Renal pelvis (tissue), 4 donors: Measurements from ENCODE around the gene CTIF. TPM values are rescaled to one million over a fixed set of nuclear protein-coding genes. Genes with fewer than 3 reads are reported as not detected.

Experiments used
- DNase-seq: peaks from one replicate; pipeline ENCODE4 v3.0.0-alpha.2; 2013
- polyA plus RNA-seq, 3 donors: library from polyadenylated mRNA; unstranded; fragments of 120-200 nt; gene quantifications; one replicate each; pipeline ENCODE4 v1.2.1, GENCODE V29; 2013; ENCODE audit not compliant: insufficient read length in 3 of 3

Gene CTIF
- polyA plus RNA-seq, 3 donors = 21.1 to 23.7 (median 22.9) TPM

DNA sequence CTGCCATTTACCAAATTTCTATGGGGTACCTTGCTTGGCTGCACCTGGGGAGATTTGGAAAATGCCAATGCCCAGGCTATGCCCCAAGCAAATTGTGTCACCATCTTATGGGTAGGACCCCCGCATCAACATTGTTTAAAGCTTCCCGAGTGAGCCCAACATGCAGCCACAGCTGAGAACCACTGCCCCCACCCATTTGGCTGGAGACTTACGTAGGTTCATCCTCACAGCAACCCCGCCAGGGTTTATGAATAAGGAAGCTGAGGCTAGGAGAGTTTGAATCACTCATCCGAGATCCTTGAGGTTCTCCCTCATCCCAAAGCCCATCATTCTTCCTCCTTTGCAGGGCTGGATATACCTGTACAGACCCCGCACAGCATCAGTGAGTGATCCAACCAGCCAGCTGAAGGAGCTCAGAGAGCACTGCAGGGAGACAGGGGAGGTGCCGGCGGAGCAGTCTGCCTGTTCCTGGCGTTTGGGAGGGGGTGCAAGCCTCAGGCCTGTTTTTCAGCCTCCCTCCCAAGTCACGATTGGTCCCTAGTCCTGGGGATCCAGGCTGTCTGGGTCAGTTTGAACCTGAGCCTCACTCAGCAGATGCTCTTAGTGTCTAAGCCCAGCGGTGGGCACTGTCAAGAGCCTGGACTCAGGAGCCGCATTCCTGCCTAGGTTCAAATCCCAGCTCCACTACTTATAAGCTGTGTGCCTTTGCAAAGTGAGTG, 247.1 kb downstream of the CTIF start:
- no peak for DNase-seq

DNA sequence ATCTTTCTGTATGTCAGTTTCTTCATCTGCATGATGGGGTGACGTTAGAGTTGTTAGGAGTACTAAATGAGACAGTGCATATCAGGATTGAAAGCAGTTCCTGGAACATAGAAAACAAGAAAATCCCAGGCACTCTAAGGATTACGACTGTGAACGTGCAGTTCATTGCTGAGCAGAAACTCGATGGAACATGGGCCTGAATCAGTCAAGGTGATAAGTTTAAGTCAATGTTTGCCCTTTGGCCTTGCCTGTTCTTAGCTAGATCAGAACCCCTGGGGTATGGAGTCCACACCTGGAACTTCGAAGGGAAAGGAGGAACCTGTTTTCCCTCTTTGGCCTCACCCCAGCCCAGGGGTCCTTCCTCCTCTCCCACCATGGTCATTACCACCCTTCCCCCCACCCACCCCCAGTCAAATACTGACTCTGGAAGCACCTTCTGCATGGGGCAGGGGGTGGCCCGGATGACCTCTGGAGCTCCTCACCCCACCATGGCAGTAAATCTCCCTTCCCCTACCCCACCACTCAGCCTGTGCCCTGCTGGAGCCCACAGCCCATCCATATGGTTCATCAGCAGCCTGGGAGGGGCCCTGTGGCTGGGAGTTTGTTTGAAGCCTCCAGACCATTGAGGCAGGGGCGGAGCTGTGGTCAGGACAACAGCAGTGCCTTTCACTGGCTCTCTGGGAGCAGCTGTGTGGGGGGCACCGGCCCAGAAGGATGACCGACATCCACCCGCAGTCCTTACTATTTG, 247.8 kb downstream of the CTIF start:
- DNase-seq = no peak

DNA sequence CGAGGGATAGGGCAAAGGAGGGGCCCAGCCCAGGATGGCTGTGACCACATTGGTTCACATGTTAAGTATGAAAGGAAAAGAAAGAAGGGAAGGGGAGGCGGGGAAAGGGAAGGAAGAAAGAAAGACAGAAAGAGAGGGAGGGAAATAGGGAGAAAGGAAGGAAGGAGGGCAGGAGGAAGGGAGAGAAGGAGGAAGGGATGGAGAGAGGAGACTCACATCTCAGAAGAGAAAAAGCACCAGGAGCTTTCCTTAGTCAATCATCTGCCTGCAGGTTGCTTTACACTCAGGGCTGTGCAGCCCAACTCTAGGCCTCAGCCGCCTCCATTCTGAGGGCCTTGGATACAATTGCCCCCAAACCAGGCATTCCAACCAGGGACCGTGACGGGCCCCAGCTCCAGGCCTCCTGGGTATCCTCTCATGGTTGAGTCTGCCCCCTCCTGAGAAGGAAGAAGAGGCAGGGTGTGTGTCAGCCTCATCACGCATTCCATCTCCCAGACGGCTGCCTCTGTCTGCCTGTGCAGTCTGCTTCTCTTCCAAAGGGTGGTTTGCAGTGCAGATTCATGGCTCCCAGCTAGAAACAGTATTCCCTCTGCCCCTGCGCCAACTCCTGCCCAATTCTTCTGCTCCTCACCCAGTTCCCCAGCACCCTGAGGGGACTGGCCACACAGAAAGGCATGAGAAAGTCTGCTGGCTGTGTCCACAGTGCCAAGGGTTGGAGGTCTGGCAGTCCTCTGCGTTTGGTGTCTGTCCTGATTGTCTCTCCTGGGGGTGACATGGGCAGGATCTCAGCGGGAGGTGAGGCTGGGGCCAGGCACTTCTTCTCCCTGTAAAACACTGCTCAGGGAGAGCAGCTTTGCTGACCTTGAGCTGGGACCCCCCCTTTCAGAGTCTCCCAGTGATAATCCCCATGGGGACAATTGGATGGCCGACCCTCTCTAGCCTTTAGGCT, 248.6 kb downstream of the CTIF start:
- peak; percentile 40 for DNase-seq

DNA sequence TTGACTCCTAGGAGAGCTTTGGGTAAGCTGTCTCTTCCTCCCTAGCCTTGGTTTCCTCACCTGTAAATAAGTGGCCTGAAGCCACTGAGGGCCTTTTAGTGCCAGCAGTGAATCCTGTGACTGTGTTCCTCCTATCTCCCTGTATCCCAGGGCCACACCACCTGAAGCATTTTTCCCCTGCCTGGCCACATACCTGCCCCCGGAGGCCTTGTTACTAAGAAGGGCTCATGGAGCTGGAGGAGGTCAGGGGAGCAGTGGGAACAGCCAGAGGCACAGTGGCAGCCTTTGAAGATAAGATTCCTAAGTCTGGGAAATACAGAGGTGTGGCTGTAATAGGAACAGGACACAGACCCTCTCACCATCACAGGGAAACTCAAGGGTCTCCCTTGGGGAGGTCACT, 249.5 kb downstream of the CTIF start:
- DNase-seq = no peak

DNA sequence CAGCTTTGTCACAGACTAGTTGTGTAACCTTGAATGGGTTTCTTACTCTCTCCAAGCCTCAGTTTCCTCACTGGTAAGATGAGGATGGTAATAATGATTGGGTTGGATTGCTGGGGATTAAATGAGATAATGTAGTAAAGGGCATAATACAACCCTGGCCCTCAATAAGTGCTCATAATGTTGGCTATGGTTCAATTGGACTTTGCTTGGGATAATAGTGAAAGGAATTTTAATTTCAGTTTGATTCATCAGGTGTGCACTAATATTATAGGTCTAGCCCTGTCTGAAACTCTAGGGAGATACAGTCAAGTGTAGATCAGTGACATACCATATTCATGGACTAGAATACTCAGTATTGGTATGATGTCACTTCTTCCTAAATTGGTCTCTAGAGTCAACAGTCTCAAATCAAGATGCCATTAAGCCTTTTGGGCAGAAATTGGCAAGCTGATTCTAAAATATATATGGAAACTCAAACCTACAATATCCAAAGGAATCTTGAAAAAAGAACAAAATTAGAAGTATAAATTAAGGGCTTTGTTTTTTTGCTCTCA, 250.5 kb downstream of the CTIF start:
- DNase-seq = no peak

DNA sequence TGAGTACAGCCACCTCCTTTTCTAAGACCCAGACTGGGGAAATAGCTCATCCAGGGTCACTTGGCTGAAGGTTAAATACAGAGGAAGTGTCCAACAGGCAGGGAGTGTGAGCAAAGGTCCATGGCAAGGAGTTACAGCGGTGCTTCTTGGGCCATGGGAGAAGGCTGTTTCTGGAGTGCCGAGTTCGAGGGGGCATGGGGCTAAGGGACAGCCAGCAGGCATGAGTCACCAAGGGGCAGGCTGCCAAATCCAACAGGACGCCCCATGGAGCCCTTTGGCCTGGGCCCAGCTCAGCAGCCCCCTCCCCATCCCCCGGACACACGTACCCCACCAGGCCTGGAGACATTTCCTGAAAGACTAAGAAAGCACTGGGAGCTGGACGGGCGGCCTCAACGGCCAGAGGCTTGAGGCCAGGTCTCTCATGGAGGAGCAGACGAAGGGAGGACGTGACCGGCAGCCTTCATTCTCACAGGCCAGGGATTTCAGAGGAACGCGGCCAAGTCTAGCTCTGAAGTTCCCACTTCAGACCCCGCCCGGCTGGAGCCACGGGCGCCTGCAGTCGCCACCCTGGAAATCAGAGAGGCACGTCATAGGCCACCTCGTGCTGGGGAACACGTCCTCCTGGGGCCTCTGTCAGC, 251.5 kb downstream of the CTIF start:
- no peak for DNase-seq

DNA sequence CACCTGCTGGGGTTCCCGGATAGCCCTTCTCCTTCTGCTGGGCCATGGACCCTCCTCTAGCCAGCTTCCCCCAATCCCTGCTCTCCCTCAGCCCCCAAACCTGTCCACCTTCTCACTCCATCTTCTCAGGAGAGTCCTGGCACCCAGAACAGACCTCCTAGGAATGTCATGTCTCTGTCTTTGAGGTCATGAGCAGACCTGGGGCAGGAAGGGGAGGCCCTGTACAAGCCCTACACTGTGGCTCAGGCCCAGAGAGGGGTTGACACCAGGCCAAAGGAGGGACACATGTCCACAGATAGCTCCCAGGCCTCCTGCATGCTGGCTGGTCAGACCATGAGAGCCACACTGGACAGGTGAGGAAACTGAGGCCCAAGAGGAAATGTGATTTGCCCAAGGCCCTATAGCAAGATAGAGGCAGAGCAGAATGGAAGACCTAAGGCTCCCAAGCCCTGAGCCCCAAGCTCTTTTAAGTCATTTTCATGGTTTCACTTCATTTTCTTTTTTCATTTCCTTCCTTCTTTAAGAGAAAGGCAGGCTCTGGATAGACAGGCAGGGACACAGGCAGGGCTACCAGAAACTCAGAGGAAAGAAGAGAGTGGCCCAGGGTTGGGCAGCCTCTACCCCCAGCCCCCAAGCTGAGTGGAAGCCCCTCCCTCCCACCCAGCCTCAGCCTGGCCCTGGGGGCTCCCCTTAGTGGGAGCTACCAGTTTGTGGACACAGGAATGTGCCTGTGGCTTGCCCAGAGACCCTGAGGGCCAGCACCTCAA, 252.2 kb downstream of the CTIF start:
- no peak for DNase-seq

DNA sequence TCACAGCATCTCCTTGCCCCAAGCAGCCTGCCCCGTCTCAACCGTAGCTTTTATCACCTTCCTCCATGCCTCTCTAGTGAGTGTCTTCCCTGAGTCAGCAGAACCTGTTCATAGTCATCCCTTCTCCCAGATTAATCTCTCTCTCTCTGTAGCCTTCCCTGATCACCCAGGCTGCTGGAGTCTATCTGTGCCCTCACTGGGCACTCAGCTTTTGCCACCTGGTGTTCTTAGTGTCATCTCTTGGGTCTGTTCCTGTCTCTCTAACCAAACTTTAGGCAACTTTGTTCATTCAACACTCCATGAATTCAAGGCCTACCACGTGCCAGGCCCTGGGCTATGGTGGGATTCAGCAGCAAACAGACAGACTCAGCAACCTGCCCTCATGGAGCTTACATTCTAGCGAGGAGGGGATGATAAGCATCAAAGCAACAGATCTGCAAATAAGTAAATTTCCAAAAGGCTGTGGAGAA, 252.8 kb downstream of the CTIF start:
- DNase-seq = no peak

DNA sequence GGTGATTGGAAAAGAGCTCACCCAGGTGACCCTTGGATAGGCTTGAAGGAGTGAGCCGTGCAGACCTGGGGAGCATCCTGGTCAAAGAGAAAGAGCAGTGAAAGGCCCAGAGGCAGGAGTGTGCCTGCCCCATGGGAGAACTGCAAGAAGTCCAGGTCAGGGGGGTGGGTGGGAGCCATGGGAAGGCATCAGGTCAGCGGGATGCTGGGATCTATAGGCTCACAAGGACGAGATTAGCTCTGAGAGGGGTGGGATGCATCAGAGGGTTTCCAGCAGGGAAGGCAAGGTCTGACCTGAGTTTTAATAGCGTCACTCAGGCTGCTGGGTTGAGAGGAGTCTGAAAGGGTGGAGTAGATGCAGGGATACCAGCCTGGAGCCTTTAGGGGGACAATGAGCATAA, 253.3 kb downstream of the CTIF start:
- DNase-seq = no peak

DNA sequence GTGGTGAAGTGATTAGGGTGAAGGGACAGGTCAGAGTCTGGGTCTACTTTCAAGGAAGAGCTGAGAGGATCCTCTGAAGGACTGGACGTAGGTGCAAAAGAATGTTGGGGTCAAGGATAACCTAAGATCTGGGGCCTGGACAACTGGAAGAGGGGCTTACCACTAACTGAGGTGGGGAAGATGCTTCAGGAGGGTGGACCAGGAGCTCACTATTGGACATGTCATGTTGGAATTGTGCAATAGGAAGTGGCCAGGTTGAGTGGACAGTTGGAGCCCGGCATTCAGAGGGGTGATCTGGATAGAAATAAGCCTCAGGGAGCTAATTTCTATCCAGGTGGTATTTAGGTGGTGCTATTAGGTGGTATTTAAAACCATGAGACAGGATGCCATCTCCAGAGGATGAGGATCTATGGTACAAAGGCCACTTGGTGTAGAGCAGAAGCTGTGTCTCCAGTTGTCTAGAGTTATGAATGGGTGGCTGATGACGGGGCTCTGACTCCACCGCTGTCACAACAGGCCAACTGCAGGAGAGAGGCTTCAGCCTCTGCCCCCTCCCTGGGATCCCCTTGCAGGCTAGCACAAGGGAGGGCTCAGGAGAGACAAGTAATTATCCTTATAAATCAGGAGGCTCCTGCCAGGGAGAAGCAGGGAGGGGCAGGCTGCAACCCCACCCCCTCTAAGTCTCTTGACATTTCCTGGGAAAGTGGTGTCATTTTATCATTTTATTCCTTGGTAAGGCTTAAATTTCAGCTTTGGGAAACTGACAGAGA, 254.0 kb downstream of the CTIF start:
- no peak for DNase-seq

DNA sequence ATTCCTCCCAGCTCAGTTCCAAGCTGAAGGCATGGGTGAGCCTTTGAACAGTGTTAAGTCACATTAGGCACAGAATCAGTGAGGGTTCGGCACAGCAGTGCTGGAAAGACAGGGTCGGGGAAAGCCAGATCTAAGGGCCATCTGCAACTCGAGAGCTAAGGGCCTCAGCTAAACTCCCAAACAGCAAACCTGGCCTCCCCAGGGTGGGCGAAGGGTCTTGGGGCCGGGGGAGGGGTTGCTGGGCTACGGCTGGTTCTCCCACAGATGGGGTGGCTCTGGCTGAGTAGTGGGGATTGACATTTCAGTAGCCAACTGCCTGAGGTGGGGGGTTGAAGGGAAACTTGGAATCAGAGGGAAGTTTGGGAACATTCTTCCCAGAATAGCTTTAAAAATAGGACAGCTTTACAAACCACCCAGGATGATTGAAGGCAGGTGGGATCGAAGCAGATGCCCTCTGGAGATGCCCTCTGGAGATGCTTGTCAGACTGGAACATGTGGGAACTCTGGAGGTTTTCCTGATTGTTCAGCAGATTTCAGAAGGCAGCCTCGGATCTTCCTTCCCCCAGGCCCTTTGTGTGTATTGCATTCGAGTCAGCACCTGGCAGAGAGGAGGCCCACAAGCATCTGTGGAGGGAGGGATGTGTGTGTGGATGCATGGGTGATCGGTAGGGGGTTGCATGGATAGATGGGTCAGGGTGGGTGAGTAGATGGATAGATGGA, 255.6 kb downstream of the CTIF start:
- no peak for DNase-seq

DNA sequence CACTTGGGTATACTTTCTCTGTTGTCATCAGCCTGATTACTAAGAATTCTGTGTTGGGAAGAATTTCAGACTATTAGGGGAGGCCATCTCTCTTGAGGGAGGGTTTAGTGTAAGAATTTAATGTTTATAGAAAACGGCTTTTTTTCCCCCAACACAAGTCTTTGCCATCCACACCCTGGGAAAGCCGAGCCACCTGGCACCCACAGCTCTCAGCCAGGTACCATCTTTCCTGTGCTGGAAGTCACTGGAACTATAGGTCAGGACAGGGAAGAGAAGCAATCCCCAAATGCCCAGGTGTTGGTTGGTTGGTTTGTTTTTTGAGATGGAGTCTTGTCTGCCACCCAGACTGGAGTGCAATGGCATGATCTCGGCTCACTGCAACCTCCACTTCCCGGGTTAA, 256.9 kb downstream of the CTIF start:
- no peak for DNase-seq

DNA sequence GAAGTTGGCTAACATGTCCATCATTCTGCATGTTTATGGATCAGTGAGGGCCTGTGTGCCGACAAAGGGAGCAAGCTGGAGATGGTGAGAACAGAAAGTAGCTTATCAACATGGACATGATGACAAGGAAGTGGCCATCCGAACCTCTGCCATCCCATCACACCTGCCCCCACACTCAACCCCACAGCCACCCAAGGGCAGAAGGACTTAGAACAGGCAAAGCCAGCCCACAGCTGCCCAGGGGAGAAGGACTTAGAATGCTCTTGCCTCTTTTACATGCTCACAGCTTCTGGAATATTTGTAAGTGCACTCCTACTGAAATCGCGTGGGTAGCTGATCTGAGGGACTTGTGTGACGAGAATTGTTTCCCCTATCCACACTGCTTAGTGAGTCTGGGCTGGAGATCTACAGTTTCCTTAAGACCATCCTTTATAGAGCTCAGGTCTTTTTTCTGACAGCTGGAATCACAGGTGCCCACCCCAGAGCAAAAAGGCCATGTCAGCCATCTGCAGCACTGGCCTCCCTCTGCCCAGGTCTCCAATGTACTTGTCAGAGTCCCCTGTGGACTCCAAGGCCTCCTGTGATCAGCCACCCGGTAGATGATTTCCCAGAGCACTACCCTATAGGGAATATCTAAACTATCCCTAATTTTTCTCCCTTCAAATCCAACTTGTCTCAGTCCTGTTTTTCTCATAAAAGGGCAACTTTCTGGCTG, 257.8 kb downstream of the CTIF start:
- no peak for DNase-seq

DNA sequence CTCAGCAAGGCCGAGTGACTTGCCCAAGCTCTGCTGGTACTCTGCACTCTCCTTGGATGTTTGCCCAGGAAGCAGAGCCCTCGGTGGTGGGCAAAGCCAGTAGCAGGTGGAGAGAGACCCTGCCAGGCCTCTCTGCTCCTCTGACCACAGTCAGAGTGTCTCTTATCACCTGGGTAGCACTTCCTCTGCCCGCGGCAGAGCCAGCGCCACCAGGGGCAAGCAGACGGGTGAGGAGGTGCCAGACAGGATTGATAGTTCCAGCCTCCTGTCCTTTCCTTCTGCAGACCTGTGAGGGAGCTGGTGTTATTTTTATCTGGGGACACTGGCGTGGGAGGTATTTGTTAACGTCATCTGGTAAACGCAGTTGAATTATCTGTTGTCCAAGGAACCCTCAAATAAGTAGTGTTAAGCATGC, 259.0 kb downstream of the CTIF start:
- peak; percentile 35 for DNase-seq

DNA sequence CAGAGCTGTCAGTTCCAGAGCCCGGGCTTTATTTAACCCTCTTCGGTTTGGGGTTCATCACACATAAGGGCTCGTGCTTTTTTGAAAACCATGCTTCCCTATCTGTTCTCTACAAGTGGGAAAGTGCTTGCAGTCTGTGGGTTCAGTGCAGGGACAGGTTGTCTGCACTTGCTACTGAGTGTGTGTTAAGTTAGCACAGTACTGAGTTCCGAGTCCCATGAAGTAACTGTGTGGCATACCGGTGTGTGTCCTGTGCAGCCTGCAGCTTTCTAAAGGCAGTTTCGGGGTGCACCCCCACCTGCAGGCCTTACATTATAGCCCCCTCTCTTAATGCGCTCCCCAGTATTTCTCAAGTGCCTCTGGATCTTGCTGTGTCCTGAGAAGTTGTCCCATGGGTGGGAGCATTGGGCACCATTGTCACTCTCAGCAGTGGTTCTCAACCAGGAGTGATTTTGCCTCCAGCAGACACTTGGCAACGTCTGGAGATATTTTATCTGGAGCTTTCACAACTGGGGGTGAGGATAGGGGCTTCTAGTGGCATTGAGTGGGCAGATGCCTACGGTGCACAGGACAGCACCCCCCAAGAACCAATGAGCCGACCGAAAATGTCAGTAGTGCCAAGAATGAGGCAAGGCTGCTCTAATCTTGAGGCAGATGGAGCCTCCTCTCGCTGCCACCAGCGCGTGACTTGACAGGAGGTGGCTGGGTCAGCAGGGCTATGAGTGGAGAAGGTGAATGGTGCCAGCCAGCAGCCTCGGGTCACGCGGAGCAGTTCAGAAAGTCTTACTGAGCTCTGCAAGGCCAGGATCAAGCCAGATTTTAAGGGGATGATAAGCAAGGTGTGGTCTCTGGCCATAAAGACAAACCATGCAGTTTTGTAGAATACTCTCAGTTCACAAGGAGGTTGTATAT, 259.8 kb downstream of the CTIF start:
- no peak for DNase-seq

DNA sequence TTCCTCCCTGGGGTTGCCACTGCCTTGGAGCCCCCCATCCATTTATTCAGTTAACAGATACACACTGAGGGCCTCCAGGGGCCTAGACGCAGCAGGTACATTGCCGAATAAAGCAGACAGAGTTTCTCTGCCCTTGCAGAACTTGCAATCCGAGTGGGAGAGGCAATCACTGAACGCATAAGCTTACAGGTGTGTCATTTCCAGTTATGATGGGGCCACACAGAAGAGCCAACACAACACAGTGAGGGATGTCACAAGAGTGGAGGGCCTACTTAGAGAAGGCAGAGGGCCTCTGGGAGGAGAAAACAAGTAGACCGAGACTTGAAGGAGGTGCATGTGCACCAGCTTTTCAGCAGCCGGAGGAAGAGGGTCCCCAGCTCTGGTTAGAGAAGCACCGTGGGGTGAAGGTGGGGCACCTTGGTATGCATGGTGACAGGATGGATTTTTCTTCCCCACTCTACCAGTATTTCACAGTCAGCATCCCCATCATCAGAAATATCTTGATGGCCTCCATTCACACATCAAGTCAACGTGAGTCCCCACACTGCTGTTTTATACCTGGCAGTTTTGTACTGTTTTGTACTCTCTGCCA, 261.0 kb downstream of the CTIF start:
- no peak for DNase-seq

DNA sequence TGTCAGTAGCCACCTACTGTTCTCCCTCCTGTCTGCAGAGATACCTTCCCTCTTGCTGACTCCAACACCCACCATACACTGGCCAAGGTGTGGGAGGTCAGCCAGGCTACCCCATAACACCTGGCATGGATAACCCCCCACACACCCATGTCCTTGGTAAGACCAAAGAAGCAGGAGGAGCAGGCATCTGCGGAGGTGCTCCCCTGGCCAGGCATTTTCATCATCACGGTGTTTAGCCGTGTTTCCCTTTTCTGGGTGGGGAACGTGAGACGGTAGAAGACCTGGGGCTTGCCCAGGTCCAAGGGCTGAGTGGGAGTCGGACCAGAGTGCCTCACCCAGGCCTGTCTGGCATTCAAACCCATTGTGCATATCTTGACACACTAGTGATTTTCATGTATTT, 261.6 kb downstream of the CTIF start:
- no peak for DNase-seq
